Transverse colon (tissue), 3 donors: ENCODE data around the gene SLC7A8.

Experiments used
- EP300 ChIP-seq: sonication (generic); formaldehyde crosslinking; IDR thresholded peaks from one replicate; pipeline ENCODE4 v1.6.1; 2017; ENCODE audit warnings: antibody characterized with exemption, low read depth
- POLR2A ChIP-seq: fragments of 450-650 bp; IDR thresholded peaks from one replicate; pipeline ENCODE4 v1.6.1; 2016; ENCODE audit warnings: antibody characterized with exemption, mild to moderate bottlenecking, moderate library complexity
- TF ChIP-seq, protein P1 (sequence below), 5 experiments: fragments of 200-600 bp in 3 of 5; fragments of 450-650 bp in 2 of 5; sonication (generic) in 3 of 5; IDR thresholded peaks; 1 replicate in 2 of 5; 2 replicates in 3 of 5; pipeline ENCODE4 v1.5.1; 2016 to 2017; ENCODE audit warnings: antibody characterized with exemption in 5 of 5, inconsistent platforms in 3 of 5, mild to moderate bottlenecking in 2 of 5, moderate library complexity in 1 of 5

- TF ChIP-seq POLR2A (no peak), EP300 (no peak)
- TF ChIP-seq, protein P1, sequence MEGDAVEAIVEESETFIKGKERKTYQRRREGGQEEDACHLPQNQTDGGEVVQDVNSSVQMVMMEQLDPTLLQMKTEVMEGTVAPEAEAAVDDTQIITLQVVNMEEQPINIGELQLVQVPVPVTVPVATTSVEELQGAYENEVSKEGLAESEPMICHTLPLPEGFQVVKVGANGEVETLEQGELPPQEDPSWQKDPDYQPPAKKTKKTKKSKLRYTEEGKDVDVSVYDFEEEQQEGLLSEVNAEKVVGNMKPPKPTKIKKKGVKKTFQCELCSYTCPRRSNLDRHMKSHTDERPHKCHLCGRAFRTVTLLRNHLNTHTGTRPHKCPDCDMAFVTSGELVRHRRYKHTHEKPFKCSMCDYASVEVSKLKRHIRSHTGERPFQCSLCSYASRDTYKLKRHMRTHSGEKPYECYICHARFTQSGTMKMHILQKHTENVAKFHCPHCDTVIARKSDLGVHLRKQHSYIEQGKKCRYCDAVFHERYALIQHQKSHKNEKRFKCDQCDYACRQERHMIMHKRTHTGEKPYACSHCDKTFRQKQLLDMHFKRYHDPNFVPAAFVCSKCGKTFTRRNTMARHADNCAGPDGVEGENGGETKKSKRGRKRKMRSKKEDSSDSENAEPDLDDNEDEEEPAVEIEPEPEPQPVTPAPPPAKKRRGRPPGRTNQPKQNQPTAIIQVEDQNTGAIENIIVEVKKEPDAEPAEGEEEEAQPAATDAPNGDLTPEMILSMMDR (IDR thresholded peaks at IDR 0.05), result no peak
Observed at GRCh38 chr14:23097786-23098185, 85.7 kb downstream of the SLC7A8 start.
